GM21825 (cell line): ENCODE measurements around the gene TNFSF8.

Source experiments
- ATAC-seq: cut with Tn5 transposase; IDR thresholded peaks from one replicate; pipeline ENCODE4 v1.9.1; 2021; ENCODE audit warnings: mild to moderate bottlenecking, moderate library complexity; ENCODE audit not compliant: unreplicated experiment

Gene TNFSF8

GRCh38 chr9:114937516-114937915 lies 7.1 kb upstream of the TNFSF8 start:
- ATAC-seq, result no peak

GRCh38 chr9:114936581-114936980 lies 6.2 kb upstream of the TNFSF8 start:
- ATAC-seq, result no peak

- ATAC-seq, result no peak
These were observed 4.7 kb upstream of the TNFSF8 start for GRCh38 chr9:114935119-114935518.

- no peak for ATAC-seq
These were observed 2.1 kb upstream of the TNFSF8 start for GRCh38 chr9:114932502-114932901.

- ATAC-seq, result no peak
These were observed 1.0 kb upstream of the TNFSF8 start for GRCh38 chr9:114931407-114931806.

- no peak for ATAC-seq
These were observed 1.2 kb downstream of the TNFSF8 start for GRCh38 chr9:114929201-114929600.

GRCh38 chr9:114928671-114929070 lies 1.7 kb downstream of the TNFSF8 start:
- no peak for ATAC-seq

- no peak for ATAC-seq
These were observed 2.3 kb downstream of the TNFSF8 start for GRCh38 chr9:114928136-114928535.

- ATAC-seq, result no peak
These were observed 4.7 kb downstream of the TNFSF8 start for GRCh38 chr9:114925672-114926071.

- no peak for ATAC-seq
These were observed 5.4 kb downstream of the TNFSF8 start for GRCh38 chr9:114925039-114925438.

GRCh38 chr9:114924327-114924726 lies 6.1 kb downstream of the TNFSF8 start:
- no peak for ATAC-seq

GRCh38 chr9:114923918-114924317 lies 6.5 kb downstream of the TNFSF8 start:
- no peak for ATAC-seq

GRCh38 chr9:114921171-114921570 lies 9.2 kb downstream of the TNFSF8 start:
- no peak for ATAC-seq

GRCh38 chr9:114919611-114920010 lies 10.8 kb downstream of the TNFSF8 start:
- no peak for ATAC-seq

- no peak for ATAC-seq
These were observed 13.9 kb downstream of the TNFSF8 start for GRCh38 chr9:114916481-114916880.

GRCh38 chr9:114914139-114914538 lies 16.3 kb downstream of the TNFSF8 start:
- no peak for ATAC-seq

- no peak for ATAC-seq
These were observed 16.7 kb downstream of the TNFSF8 start for GRCh38 chr9:114913656-114914055.

- no peak for ATAC-seq
These were observed 17.2 kb downstream of the TNFSF8 start for GRCh38 chr9:114913217-114913616.

GRCh38 chr9:114911167-114911821 lies 19.1 kb downstream of the TNFSF8 start:
- ATAC-seq, result no peak

GRCh38 chr9:114910541-114910940 lies 19.9 kb downstream of the TNFSF8 start:
- ATAC-seq, result no peak

GRCh38 chr9:114909661-114910060 lies 20.7 kb downstream of the TNFSF8 start:
- ATAC-seq, result no peak

- no peak for ATAC-seq
These were observed 21.5 kb downstream of the TNFSF8 start for GRCh38 chr9:114908805-114909448.
